A549 (cell line): Measurements from ENCODE around the gene NSD2.

Experiments
- BHLHE40 ChIP-seq: IDR thresholded peaks from 2 replicates; pipeline ENCODE4 v1.6.1; 2012; ENCODE audit warnings: low read depth, low read length, inconsistent platforms
- CHD2 ChIP-seq: fragments of 150-350 bp; IDR thresholded peaks from 2 replicates; pipeline ENCODE4 v1.6.1; 2014; ENCODE audit warnings: low read length; ENCODE audit not compliant: partially characterized antibody
- EP300 ChIP-seq, 2 experiments: fragments of >200 bp; sonication (Bioruptor Twin); formaldehyde crosslinking; IDR thresholded peaks; 2 replicates in 1 of 2; 3 replicates in 1 of 2; pipeline ENCODE4 v1.6.1; 2016 to 2017
- FOSL2 ChIP-seq, 2 experiments: fragments of 450-650 bp in 1 of 2; fragments of >200 bp in 1 of 2; sonication (Bioruptor Twin) in 1 of 2; formaldehyde crosslinking; IDR thresholded peaks; 2 replicates each; pipeline versions ENCODE4 v1.5.0 to v1.6.1; 2016 to 2020; ENCODE audit warnings: mild to moderate bottlenecking in 1 of 2, moderate library complexity in 1 of 2
- HEYL ChIP-seq: fragments of 250-450 bp; sonication (Bioruptor Pico); IDR thresholded peaks from 2 replicates; pipeline ENCODE4 v1.8.0; 2021; ENCODE audit warnings: mild to moderate bottlenecking, moderate library complexity
- JUN ChIP-seq, 2 experiments: fragments of >200 bp; sonication (Bioruptor Twin); formaldehyde crosslinking; IDR thresholded peaks; 2 replicates in 1 of 2; 3 replicates in 1 of 2; pipeline ENCODE4 v1.6.1; 2016 to 2017
- NFE2L2 ChIP-seq: fragments of 150-350 bp; conservative IDR thresholded peaks from 2 replicates; pipeline ENCODE4 v1.6.1; 2014; ENCODE audit warnings: low read length
- TF ChIP-seq, protein P1 (sequence below): fragments of 450-650 bp; IDR thresholded peaks from 2 replicates; pipeline ENCODE4 v1.6.1; 2014; ENCODE audit warnings: antibody characterized with exemption
- TF ChIP-seq, protein P2 (sequence below): fragments of >200 bp; sonication (Bioruptor Twin); formaldehyde crosslinking; IDR thresholded peaks from 3 replicates; pipeline ENCODE4 v1.5.1; 2016

- TF ChIP-seq, protein P1, sequence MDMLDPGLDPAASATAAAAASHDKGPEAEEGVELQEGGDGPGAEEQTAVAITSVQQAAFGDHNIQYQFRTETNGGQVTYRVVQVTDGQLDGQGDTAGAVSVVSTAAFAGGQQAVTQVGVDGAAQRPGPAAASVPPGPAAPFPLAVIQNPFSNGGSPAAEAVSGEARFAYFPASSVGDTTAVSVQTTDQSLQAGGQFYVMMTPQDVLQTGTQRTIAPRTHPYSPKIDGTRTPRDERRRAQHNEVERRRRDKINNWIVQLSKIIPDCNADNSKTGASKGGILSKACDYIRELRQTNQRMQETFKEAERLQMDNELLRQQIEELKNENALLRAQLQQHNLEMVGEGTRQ = no peak
- TF ChIP-seq CHD2 (no peak), NFE2L2 (no peak), EP300 (IDR thresholded peaks at IDR 0.05) (no peak), FOSL2 (IDR thresholded peaks at IDR 0.05) (no peak), FOSL2 (CRISPR knock-in tag; IDR thresholded peaks at IDR 0.05) (no peak), HEYL (CRISPR knock-in tag) (no peak), JUN (IDR thresholded peaks at IDR 0.05) (no peak), BHLHE40 (no peak)
- TF ChIP-seq, protein P2, sequence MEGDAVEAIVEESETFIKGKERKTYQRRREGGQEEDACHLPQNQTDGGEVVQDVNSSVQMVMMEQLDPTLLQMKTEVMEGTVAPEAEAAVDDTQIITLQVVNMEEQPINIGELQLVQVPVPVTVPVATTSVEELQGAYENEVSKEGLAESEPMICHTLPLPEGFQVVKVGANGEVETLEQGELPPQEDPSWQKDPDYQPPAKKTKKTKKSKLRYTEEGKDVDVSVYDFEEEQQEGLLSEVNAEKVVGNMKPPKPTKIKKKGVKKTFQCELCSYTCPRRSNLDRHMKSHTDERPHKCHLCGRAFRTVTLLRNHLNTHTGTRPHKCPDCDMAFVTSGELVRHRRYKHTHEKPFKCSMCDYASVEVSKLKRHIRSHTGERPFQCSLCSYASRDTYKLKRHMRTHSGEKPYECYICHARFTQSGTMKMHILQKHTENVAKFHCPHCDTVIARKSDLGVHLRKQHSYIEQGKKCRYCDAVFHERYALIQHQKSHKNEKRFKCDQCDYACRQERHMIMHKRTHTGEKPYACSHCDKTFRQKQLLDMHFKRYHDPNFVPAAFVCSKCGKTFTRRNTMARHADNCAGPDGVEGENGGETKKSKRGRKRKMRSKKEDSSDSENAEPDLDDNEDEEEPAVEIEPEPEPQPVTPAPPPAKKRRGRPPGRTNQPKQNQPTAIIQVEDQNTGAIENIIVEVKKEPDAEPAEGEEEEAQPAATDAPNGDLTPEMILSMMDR = no peak
Measured at GRCh38 chr4:1862961-1863296, 8.3 kb upstream of the NSD2 start.
